ENCODE data around the gene KRTAP10-9.
"Not testable (repeated sequence)": the region's sequence is repeated elsewhere in the genome, so short reads cannot be mapped to it uniquely, and the experiment has no call there.

The KRTAP10-9 gene

GRCh38 chr21:44596068-44596725 lies 30.7 kb upstream of the KRTAP10-9 start:
- no peak for DNase-seq

- no peak for DNase-seq
These were observed 28.8 kb upstream of the KRTAP10-9 start for GRCh38 chr21:44598061-44598460.

GRCh38 chr21:44599264-44600029 lies 27.4 kb upstream of the KRTAP10-9 start:
- no peak for DNase-seq

- DNase-seq: not testable (repeated sequence)
These were observed 26.5 kb upstream of the KRTAP10-9 start, which contains the start of gene KRTAP10-7 for GRCh38 chr21:44600118-44600978. KRTAP10-7 (plus strand) TSS chr21:44600597; CDS start chr21:44600622, 25 bp downstream.

- not testable (repeated sequence) for DNase-seq
These were observed 25.8 kb upstream of the KRTAP10-9 start for GRCh38 chr21:44601091-44601490.

- no peak for DNase-seq
These were observed 25.1 kb upstream of the KRTAP10-9 start for GRCh38 chr21:44601596-44602462.

GRCh38 chr21:44602463-44602850 lies 24.4 kb upstream of the KRTAP10-9 start:
- DNase-seq: no peak

GRCh38 chr21:44603109-44603875 lies 23.6 kb upstream of the KRTAP10-9 start:
- no peak for DNase-seq

GRCh38 chr21:44603911-44604310 lies 23.0 kb upstream of the KRTAP10-9 start:
- no peak for DNase-seq

- no peak for DNase-seq
These were observed 20.4 kb upstream of the KRTAP10-9 start for GRCh38 chr21:44606495-44606894.

GRCh38 chr21:44609193-44609592 lies 17.7 kb upstream of the KRTAP10-9 start:
- no peak for DNase-seq

GRCh38 chr21:44610157-44610843 lies 16.6 kb upstream of the KRTAP10-9 start:
- DNase-seq: not testable (repeated sequence)

GRCh38 chr21:44611551-44611950 lies 15.3 kb upstream of the KRTAP10-9 start:
- no peak for DNase-seq

GRCh38 chr21:44612029-44612486 lies 14.8 kb upstream of the KRTAP10-9 start, which contains the start of gene KRTAP10-8:
KRTAP10-8 (plus strand) TSS chr21:44612079; CDS start chr21:44612101, 22 bp downstream.
- no peak for DNase-seq

- DNase-seq: no peak
These were observed 14.1 kb upstream of the KRTAP10-9 start for GRCh38 chr21:44612669-44613229.

GRCh38 chr21:44613386-44614155 lies 13.3 kb upstream of the KRTAP10-9 start:
- DNase-seq: no peak

- DNase-seq: no peak
These were observed 12.7 kb upstream of the KRTAP10-9 start for GRCh38 chr21:44614161-44614631.

- DNase-seq: no peak
These were observed 11.9 kb upstream of the KRTAP10-9 start for GRCh38 chr21:44614961-44615391.

- DNase-seq: no peak
These were observed 11.4 kb upstream of the KRTAP10-9 start for GRCh38 chr21:44615466-44615865.
